ENCODE data around the gene ST8SIA4. TPM values are rescaled to one million over a fixed set of nuclear protein-coding genes. Genes with fewer than 3 reads are reported as not detected.

The ST8SIA4 gene
- total and polyA plus RNA-seq, 2 donors (not counting 3 experiments of a cell fraction or from before 2014, with no cell fraction given): 4.5 to 25.0 TPM

DNA sequence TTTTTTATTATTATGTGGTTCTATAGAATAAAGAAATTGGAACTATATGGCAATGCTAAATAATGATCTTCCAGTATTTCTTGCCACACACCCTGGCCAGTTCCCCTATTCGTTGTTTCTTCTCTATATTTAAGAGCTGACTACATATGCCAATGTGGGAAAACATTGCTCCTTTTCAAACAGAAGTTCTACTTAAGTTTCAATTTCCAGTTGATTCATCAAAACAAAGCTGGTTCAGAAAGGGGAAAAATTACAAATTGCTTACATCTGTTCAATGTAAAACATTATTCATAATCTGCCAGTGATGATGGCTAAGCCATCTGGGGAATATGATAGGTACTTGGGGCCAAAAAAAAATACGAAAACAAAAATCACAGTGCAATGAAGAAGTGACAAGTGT lies 76.9 kb downstream of the ST8SIA4 start:
- H3K27ac ChIP-seq (ENCODE audit: insufficient read depth, low read depth, low read length): no peak overlapping the region
- H3K9ac ChIP-seq (replicated peaks; ENCODE audit: extremely low read depth, insufficient read depth, low read length): no peak overlapping the region
- BruUV-seq (replicated peaks): no TSS peak
- FAIRE-seq (no peak), DNase-seq (ENCODE audit: low read depth, low spot score) (no peak)
- no peaks in the 10 kb centered on the region for H3K79me2 ChIP-seq (ENCODE audit: control insufficient read depth, insufficient read depth, low read length)
- peaks cover 20% of the 10 kb centered on the region for H3K4me1 ChIP-seq (ENCODE audit: control insufficient read depth, extremely low read depth, insufficient read depth, low read length)
- H3K27me3 ChIP-seq (ENCODE audit: control insufficient read depth in 2 of 2, insufficient read depth in 2 of 2, low read length in 2 of 2): no peaks in the 10 kb centered on the region
- CTCF ChIA-PET: interaction anchor here (1.0 kb wide), 1 partner anchor 74 kb away, joined by 6 read pairs; no protein-coding TSS in a partner anchor
- no peaks in the 10 kb centered on the region for H3K36me3 ChIP-seq (ENCODE audit: control insufficient read depth in 2 of 2, extremely low read depth in 1 of 2, insufficient read depth in 2 of 2, low read length in 2 of 2)
- dilution Hi-C loops (cut with MboI; ENCODE audit: extremely low pct_ligation_motif_present, low sequenced_read_pairs) (no loop called here), intact Hi-C loops (cut with micrococcal nuclease) (no loop called here)
- POLR2A ChIA-PET: no interaction called here
- H3K4me3 ChIP-seq (replicated peaks in 1 of 3; ENCODE audit: insufficient read depth in 1 of 3, low read depth in 1 of 3, low read length in 3 of 3): no peak overlapping the region
- TF ChIP-seq GATA2 (IDR thresholded peaks at IDR 0.05; ENCODE audit: insufficient read depth, insufficient read length, low read depth, low read length) (no peak), POLR2AphosphoS5 (IDR thresholded peaks at IDR 0.05; ENCODE audit: insufficient read depth, low read depth, low read length) (no peak), POLR2A (IDR thresholded peaks at IDR 0.05; ENCODE audit: low read depth, low read length) (no peak), EZH2 (IDR thresholded peaks at IDR 0.05; ENCODE audit: borderline replicate concordance, low read depth, low read length, severe bottlenecking) (no peak), MYC (IDR thresholded peaks at IDR 0.05; ENCODE audit: low read depth, low read length) (no peak), MAX (IDR thresholded peaks at IDR 0.05; ENCODE audit: insufficient read depth, insufficient read length) (no peak), FOS (IDR thresholded peaks at IDR 0.05; ENCODE audit: borderline replicate concordance, insufficient read depth, low read length) (no peak), JUN (IDR thresholded peaks at IDR 0.05; ENCODE audit: borderline replicate concordance, insufficient read depth, insufficient read length, low read depth) (no peak)
- TF ChIP-seq, protein P1, sequence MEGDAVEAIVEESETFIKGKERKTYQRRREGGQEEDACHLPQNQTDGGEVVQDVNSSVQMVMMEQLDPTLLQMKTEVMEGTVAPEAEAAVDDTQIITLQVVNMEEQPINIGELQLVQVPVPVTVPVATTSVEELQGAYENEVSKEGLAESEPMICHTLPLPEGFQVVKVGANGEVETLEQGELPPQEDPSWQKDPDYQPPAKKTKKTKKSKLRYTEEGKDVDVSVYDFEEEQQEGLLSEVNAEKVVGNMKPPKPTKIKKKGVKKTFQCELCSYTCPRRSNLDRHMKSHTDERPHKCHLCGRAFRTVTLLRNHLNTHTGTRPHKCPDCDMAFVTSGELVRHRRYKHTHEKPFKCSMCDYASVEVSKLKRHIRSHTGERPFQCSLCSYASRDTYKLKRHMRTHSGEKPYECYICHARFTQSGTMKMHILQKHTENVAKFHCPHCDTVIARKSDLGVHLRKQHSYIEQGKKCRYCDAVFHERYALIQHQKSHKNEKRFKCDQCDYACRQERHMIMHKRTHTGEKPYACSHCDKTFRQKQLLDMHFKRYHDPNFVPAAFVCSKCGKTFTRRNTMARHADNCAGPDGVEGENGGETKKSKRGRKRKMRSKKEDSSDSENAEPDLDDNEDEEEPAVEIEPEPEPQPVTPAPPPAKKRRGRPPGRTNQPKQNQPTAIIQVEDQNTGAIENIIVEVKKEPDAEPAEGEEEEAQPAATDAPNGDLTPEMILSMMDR (IDR thresholded peaks at IDR 0.05; ENCODE audit: extremely low read depth in 1 of 2, insufficient read depth in 1 of 2, low read depth in 1 of 2, low read length in 2 of 2): no peak
- no peaks in the 10 kb centered on the region for H3K9me1 ChIP-seq (replicated peaks; ENCODE audit: control insufficient read depth, extremely low read depth, insufficient read depth, low read length)
- H4K20me1 ChIP-seq (replicated peaks; ENCODE audit: control insufficient read depth, extremely low read depth, insufficient read depth, low read length): no peaks in the 10 kb centered on the region
- no peaks in the 10 kb centered on the region for H3K9me3 ChIP-seq (replicated peaks; ENCODE audit: control insufficient read depth, insufficient read depth, low read length)
- no peak overlapping the region for H3K4me2 ChIP-seq (ENCODE audit: insufficient read depth, low read length)
- no peak overlapping the region for H2AFZ ChIP-seq (ENCODE audit: low read depth, low read length)

All from endothelial cell of umbilical vein (primary cell).